BLaER1 (cell line): ENCODE results near the gene SLC12A1.

Source experiments
- H3K27ac ChIP-seq: shearing (Covaris generic); formaldehyde crosslinking; 2 replicates; pipeline ENCODE4 v1.8.1; 2022
- H3K27me3 ChIP-seq: shearing (Covaris generic); formaldehyde crosslinking; 2 replicates; pipeline ENCODE4 v1.8.1; 2022
- H3K36me3 ChIP-seq: shearing (Covaris generic); formaldehyde crosslinking; 2 replicates; pipeline ENCODE4 v1.8.1; 2022
- H3K4me1 ChIP-seq: shearing (Covaris generic); formaldehyde crosslinking; 2 replicates; pipeline ENCODE4 v1.8.1; 2022
- H3K4me2 ChIP-seq: shearing (Covaris generic); formaldehyde crosslinking; 2 replicates; pipeline ENCODE4 v1.8.1; 2022
- H3K4me3 ChIP-seq: shearing (Covaris generic); formaldehyde crosslinking; 2 replicates; pipeline ENCODE4 v1.8.1; 2022
- H3K9ac ChIP-seq: shearing (Covaris generic); formaldehyde crosslinking; 2 replicates; pipeline ENCODE4 v1.8.1; 2022
- H3K9me3 ChIP-seq: shearing (Covaris generic); formaldehyde crosslinking; 2 replicates; pipeline ENCODE4 v1.8.1; 2022
- H4K20me1 ChIP-seq: shearing (Covaris generic); formaldehyde crosslinking; 2 replicates; pipeline ENCODE4 v1.8.1; 2022
- Cebpa-rat ChIP-seq: shearing (Covaris generic); IDR thresholded peaks from 2 replicates; pipeline ENCODE4 v1.8.1; 2022

The SLC12A1 gene

DNA sequence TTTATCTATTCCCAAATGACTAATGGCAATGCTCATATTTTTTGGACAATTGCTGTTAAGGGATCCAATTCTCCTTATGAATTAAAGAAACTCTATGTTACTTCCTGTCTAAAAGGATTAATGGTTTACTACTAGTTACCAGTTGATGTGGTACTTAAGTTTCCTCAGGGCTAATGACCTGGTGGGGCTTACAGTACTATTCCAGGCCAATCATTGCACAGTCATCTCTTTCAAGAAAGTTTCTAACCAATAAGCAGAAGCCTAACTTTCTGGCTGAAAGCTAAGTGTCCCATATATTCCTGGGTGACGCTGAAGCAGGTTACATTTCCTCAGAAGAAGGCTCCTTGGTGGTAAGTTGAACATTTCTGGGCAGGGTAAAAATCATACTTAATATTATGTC, at the start of gene SLC12A1:
Gene SLC12A1, plus strand, starts transcription at position 322 of the 400 bp plus-strand sequence. CDS start 1,418 bp downstream, outside the sequence.
- Histone ChIP-seq H3K9ac (no peak within 1 kb of the TSS), H3K9me3 (no peaks in the 10 kb centered on the region), H3K4me1 (no peaks in the 10 kb centered on the region), H3K4me3 (no peak within 1 kb of the TSS), H3K36me3 (no peaks in the 10 kb centered on the region), H3K27me3 (no peaks in the 10 kb centered on the region), H3K4me2 (no peak within 1 kb of the TSS), H4K20me1 (no peaks in the 10 kb centered on the region), H3K27ac (no peak within 1 kb of the TSS)
- no peak for TF ChIP-seq Cebpa-rat

DNA sequence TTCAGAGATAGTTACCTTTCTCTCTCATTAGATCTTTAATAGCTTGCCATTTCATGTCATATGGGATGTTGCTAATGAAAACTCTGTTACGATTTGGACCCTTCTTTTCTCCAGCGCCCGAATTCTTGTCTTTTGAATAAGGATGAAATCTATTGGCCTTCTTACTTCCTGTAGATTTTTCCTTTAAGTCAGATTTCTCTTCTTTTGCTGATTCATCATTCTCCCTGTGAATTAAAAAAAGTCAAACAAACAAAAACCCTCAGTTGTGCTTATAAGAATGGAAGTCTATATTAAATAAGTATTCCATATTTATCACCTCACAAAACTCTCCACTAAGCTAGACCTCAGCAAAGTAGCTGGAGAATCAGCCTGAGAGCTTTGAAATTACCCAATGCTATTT, 37.5 kb upstream of the SLC12A1 start:
- no peak for TF ChIP-seq Cebpa-rat
- no peaks in the 10 kb centered on the region for H3K4me1 ChIP-seq
- H3K9ac ChIP-seq: no peak overlapping the region
- no peak overlapping the region for H3K4me3 ChIP-seq
- H3K27me3 ChIP-seq: no peaks in the 10 kb centered on the region
- no peaks in the 10 kb centered on the region for H3K9me3 ChIP-seq
- H4K20me1 ChIP-seq: no peaks in the 10 kb centered on the region
- no peaks in the 10 kb centered on the region for H3K36me3 ChIP-seq
- H3K27ac ChIP-seq: no peak overlapping the region
- no peak overlapping the region for H3K4me2 ChIP-seq

DNA sequence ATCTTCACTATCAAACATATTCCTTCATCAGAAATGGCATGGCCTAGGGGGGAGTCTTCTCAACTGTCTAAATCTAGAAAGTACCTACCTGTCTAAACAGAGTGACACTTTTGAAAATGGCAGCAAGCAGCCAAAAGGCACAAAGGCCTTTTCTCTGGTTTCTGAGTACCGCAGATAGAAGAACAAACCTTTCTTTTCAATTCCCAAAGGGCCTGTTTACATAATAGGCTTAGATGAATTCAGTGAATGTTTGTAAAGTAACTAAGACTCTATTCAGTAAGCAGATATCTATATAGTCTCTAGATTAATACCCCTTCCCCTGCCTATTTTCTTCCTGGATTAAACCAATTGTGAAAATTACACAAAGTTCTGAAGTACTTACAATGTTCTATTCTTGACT, 35.1 kb upstream of the SLC12A1 start:
- Histone ChIP-seq H4K20me1 (no peaks in the 10 kb centered on the region), H3K36me3 (no peaks in the 10 kb centered on the region), H3K27me3 (no peaks in the 10 kb centered on the region), H3K27ac (no peak overlapping the region), H3K4me2 (no peak overlapping the region), H3K9me3 (no peaks in the 10 kb centered on the region), H3K9ac (no peak overlapping the region), H3K4me1 (no peaks in the 10 kb centered on the region), H3K4me3 (no peak overlapping the region)
- no peak for TF ChIP-seq Cebpa-rat

DNA sequence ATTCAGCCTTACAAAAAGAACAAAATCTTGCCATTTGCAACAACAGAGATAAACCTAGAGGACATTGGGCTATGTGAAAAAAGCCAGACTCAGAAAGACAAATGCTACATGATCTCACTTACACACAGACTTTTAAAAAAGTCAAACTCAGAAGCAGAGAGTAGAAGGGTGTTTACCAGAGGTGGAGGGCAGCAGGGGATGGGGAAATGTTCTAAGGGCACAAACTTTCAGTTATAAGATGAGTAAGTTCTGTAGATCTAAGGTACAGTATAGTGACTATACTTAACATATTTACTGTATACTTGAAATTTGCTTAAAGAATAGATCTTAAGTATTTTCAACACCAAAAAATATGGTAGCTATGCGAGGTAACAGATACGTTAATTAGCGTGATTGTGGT, 31.0 kb upstream of the SLC12A1 start:
- Histone ChIP-seq H3K4me1 (no peaks in the 10 kb centered on the region), H3K27me3 (no peaks in the 10 kb centered on the region), H3K27ac (no peak overlapping the region), H3K9ac (no peak overlapping the region), H3K36me3 (no peaks in the 10 kb centered on the region), H3K4me3 (no peak overlapping the region), H4K20me1 (no peaks in the 10 kb centered on the region), H3K4me2 (no peak overlapping the region), H3K9me3 (no peaks in the 10 kb centered on the region)
- no peak for TF ChIP-seq Cebpa-rat

DNA sequence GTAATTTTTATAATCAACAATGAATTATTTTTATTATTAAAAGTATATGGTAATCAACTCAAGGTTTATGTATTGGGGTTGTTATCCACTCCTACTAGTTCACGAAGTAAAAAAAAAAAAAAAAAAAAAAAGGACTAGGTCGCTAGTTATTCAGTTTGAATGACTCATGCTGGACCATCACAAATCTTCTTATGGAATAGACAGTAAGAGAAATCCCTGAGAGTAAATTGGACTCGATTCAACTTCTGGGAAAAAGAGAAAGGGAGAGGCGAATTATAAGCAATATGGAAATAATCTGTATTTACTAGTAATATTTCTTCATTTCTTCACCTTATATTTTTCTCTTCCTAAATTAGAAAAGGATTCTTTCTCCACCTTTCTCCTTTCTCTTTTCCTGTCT, 30.0 kb upstream of the SLC12A1 start:
- no peaks in the 10 kb centered on the region for H3K27me3 ChIP-seq
- H3K4me1 ChIP-seq: no peaks in the 10 kb centered on the region
- no peak for TF ChIP-seq Cebpa-rat
- no peaks in the 10 kb centered on the region for H4K20me1 ChIP-seq
- no peaks in the 10 kb centered on the region for H3K9me3 ChIP-seq
- no peak overlapping the region for H3K9ac ChIP-seq
- H3K4me3 ChIP-seq: no peak overlapping the region
- H3K4me2 ChIP-seq: no peak overlapping the region
- H3K27ac ChIP-seq: no peak overlapping the region
- H3K36me3 ChIP-seq: no peaks in the 10 kb centered on the region

DNA sequence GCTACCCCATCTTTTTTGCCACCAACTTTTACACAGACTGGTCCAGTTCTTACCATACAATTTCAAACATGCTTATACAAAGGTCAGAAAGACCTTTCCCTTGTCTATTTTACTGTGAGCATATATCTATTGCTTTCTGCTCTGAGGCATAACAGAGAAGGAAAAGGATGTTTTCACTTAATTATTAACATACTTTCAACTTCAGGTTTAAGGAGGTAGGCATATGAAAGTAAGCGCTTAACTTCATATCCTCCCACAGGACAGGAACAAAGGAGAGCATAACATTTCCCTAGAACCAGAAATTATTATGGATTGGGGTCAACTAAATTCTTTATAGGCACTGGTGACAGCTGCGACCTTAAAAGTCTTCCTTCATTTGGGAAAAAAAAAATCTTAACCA, 29.1 kb upstream of the SLC12A1 start:
- Histone ChIP-seq H3K4me3 (peak overlapping the region; percentile 72), H3K9ac (no peak overlapping the region), H4K20me1 (no peaks in the 10 kb centered on the region), H3K27me3 (no peaks in the 10 kb centered on the region), H3K9me3 (no peaks in the 10 kb centered on the region), H3K4me1 (no peaks in the 10 kb centered on the region), H3K36me3 (no peaks in the 10 kb centered on the region), H3K4me2 (peak overlapping the region; percentile 44), H3K27ac (no peak overlapping the region)
- TF ChIP-seq Cebpa-rat: no peak

DNA sequence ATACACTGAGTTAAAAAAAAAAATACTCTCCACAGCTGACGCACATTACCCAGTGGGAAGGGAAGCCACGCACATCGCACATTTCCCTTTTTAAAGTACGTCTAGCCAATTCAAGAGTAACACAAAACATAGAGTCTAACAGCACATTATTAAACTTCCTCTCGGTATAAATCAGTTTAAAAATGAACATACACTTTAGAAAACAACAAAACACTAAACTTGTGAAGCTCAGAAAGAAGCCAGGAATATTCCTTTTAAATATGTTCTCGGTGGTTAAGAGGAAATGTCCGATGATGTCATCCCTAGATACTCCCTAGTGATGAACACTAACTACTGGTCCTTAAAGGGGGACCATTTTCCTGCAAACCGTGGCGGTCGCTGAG, 28.7 kb upstream of the SLC12A1 start:
- H3K4me1 ChIP-seq: no peaks in the 10 kb centered on the region
- no peaks in the 10 kb centered on the region for H3K36me3 ChIP-seq
- H3K4me3 ChIP-seq: peak overlapping the region; percentile 72
- peak overlapping the region; percentile 44 for H3K4me2 ChIP-seq
- 0 out of 2 replicates have a peak overlapping the region, but pooled peaks have one; percentile 71 for H3K27ac ChIP-seq
- no peaks in the 10 kb centered on the region for H3K9me3 ChIP-seq
- H3K9ac ChIP-seq: peak overlapping the region; percentile 71; the same call in 1 of the 2 replicates
- no peaks in the 10 kb centered on the region for H3K27me3 ChIP-seq
- H4K20me1 ChIP-seq: no peaks in the 10 kb centered on the region
- TF ChIP-seq Cebpa-rat: no peak

DNA sequence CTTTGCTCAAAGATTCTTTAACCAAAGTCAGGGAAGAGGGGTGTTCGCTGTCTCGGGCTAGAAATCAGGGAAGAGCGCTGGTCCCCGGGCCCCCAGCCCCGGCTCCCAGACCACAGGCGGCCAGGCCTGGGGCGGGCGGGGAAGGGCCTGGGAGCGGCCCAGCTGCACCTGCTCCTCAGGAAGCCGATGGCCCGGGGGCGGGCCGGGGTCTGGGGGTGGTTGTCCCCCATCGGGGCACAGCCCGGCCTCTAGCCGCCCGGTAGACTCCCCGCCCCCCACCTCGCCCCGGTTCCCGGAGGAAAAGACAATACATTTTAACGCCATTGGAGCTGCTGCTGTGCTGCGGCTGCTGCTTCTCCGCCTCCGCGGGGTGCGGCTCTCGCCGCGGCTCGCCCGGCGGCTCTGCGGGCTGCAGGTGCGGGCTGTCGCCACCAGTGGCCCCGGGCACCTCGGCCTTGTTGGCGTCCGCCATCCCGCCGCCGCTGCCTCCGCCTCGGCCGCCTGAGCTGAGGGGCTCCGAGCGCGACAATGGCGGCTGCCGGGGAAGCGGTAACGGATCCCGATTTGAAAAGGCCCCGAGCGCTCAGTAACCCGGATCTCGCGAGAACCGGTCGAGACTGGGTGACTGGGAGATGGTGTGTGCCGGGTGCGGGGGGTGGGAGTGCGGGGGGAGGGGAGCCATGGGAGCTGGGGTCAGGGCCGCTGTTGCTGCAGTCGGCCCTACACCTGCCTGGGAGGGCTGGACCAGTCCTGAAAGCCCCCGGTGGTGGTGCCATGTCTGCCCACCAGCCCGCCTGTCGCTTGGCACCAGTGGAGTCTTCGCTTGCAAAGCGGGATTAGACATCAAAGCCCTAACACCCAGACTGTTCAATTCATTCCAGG, 28.1 kb upstream of the SLC12A1 start, which contains the start of gene MYEF2:
Gene MYEF2, minus strand, starts transcription at position 530 of the 882 bp plus-strand sequence. Its CDS starts 58 bp downstream, at position 472.
- H3K27ac ChIP-seq: peak within 1 kb of the TSS; percentile 71
- H4K20me1 ChIP-seq: no peaks in the 10 kb centered on the region
- peak within 1 kb of the TSS; percentile 71; the same call in 1 of the 2 replicates for H3K9ac ChIP-seq
- H3K27me3 ChIP-seq: no peaks in the 10 kb centered on the region
- H3K4me3 ChIP-seq: peak within 1 kb of the TSS; percentile 72
- TF ChIP-seq Cebpa-rat: no peak
- no peaks in the 10 kb centered on the region for H3K4me1 ChIP-seq
- H3K9me3 ChIP-seq: no peaks in the 10 kb centered on the region
- peak within 1 kb of the TSS; percentile 44 for H3K4me2 ChIP-seq
- H3K36me3 ChIP-seq: no peaks in the 10 kb centered on the region

DNA sequence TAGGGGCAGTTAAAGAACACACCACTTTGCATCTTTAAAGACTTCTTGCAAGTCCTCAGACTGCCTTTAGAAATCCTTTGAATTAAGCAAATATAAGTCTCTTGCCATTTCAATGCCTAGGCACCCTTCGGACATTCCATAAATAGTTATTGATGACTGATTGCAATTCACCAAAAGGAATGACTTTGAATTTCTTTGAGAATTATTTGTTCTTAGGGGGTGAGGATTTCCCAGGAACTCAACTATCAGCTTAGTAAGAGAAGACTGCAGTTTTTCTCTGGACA, 27.5 kb upstream of the SLC12A1 start:
- no peaks in the 10 kb centered on the region for H3K9me3 ChIP-seq
- no peaks in the 10 kb centered on the region for H4K20me1 ChIP-seq
- no peaks in the 10 kb centered on the region for H3K36me3 ChIP-seq
- H3K27me3 ChIP-seq: no peaks in the 10 kb centered on the region
- H3K4me1 ChIP-seq: no peaks in the 10 kb centered on the region
- H3K9ac ChIP-seq: no peak overlapping the region
- no peak for TF ChIP-seq Cebpa-rat
- H3K27ac ChIP-seq: no peak overlapping the region
- peak overlapping the region; percentile 44 for H3K4me2 ChIP-seq
- H3K4me3 ChIP-seq: peak overlapping the region; percentile 72

DNA sequence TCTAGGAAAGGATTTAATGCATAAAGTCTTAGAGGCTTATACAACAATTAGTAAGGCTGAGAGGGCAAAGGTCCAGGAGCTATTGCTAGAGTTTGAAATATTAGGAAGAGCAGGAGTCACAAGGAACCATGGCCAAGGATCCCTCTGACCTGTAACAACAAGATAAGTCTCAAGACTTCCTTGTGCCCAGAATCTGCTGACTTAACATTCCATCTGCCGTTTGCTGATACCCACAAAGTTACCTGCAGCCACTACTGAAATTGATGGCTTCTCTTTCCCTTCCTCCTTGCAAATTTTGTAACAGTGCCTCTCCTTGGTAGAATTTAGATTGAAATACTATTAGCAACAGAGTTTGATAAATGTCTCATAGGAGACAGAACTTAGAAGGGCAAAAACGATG, 23.4 kb upstream of the SLC12A1 start:
- Histone ChIP-seq H3K9ac (no peak overlapping the region), H3K4me3 (no peak overlapping the region), H4K20me1 (no peaks in the 10 kb centered on the region), H3K27ac (no peak overlapping the region), H3K36me3 (no peaks in the 10 kb centered on the region), H3K4me1 (no peaks in the 10 kb centered on the region), H3K27me3 (no peaks in the 10 kb centered on the region), H3K4me2 (no peak overlapping the region), H3K9me3 (no peaks in the 10 kb centered on the region)
- TF ChIP-seq Cebpa-rat: no peak
